GM21515 (cell line): Measurements from ENCODE around the gene ADGRF5.

ENCODE experiments used
- ATAC-seq: cut with Tn5 transposase; IDR thresholded peaks from one replicate; pipeline ENCODE4 v1.9.1; 2021; ENCODE audit not compliant: unreplicated experiment

ADGRF5 gene, protein sequence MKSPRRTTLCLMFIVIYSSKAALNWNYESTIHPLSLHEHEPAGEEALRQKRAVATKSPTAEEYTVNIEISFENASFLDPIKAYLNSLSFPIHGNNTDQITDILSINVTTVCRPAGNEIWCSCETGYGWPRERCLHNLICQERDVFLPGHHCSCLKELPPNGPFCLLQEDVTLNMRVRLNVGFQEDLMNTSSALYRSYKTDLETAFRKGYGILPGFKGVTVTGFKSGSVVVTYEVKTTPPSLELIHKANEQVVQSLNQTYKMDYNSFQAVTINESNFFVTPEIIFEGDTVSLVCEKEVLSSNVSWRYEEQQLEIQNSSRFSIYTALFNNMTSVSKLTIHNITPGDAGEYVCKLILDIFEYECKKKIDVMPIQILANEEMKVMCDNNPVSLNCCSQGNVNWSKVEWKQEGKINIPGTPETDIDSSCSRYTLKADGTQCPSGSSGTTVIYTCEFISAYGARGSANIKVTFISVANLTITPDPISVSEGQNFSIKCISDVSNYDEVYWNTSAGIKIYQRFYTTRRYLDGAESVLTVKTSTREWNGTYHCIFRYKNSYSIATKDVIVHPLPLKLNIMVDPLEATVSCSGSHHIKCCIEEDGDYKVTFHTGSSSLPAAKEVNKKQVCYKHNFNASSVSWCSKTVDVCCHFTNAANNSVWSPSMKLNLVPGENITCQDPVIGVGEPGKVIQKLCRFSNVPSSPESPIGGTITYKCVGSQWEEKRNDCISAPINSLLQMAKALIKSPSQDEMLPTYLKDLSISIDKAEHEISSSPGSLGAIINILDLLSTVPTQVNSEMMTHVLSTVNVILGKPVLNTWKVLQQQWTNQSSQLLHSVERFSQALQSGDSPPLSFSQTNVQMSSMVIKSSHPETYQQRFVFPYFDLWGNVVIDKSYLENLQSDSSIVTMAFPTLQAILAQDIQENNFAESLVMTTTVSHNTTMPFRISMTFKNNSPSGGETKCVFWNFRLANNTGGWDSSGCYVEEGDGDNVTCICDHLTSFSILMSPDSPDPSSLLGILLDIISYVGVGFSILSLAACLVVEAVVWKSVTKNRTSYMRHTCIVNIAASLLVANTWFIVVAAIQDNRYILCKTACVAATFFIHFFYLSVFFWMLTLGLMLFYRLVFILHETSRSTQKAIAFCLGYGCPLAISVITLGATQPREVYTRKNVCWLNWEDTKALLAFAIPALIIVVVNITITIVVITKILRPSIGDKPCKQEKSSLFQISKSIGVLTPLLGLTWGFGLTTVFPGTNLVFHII (N-terminal part only)

GRCh38 chr6:46921731-46922130 lies at the start of gene ADGRF5:
Gene ADGRF5 (minus strand): TSS chr6:46921938. CDS start chr6:46906762, 15,176 bp downstream.
- ATAC-seq: no peak

DNA sequence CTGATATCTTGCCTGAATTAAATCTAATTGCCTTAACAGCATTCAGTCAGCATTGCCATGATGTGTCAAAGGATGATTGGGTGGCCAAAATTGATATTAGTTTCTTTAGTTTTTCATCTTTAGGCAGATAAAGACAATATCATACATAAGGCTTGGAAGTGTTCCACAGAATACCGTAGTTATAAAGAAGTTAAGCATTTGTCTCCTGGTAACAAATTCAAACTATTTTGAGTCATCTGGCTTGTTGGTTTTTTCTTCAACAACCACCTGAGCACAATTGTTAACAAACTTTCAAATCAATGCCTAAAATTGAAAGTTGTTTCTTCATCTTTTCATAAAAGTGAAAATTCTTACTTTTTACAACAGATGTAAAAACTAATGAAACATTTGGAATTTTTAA lies 47.5 kb upstream of the ADGRF5 start:
- no peak for ATAC-seq

GRCh38 chr6:46967826-46968349 lies 46.1 kb upstream of the ADGRF5 start:
- no peak for ATAC-seq

- ATAC-seq: no peak
Observed at GRCh38 chr6:46964716-46965519, 43.2 kb upstream of the ADGRF5 start.

DNA sequence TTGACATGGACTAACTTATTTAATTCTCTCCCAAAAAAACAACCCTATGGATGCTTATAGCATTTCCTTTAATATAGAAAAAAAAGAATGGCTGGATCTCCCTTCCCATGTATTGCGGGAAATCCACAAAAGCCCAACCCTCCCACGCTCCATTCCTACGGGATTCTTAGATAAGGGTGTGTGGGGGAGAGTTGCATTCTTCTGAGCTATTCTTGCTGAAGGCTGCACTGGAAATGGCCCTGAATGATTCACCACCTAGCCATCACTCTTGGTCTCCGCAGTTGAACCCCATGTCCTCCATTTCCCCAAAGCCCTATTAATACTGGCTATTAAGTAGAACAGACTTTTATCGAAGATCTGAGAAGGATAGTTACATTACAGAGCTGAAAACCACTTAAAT lies 41.9 kb upstream of the ADGRF5 start:
- no peak for ATAC-seq

- no peak for ATAC-seq
Observed at GRCh38 chr6:46963039-46963438, 41.3 kb upstream of the ADGRF5 start.

- no peak for ATAC-seq
Observed at GRCh38 chr6:46961711-46962110, 40.0 kb upstream of the ADGRF5 start.

GRCh38 chr6:46961232-46961631 lies 39.5 kb upstream of the ADGRF5 start:
- ATAC-seq: no peak

GRCh38 chr6:46959419-46959818 lies 37.7 kb upstream of the ADGRF5 start:
- ATAC-seq: no peak

GRCh38 chr6:46956409-46956808 lies 34.7 kb upstream of the ADGRF5 start:
- no peak for ATAC-seq

GRCh38 chr6:46954837-46955451 lies 33.2 kb upstream of the ADGRF5 start:
- no peak for ATAC-seq

- ATAC-seq: no peak
Observed at GRCh38 chr6:46953921-46954320, 32.2 kb upstream of the ADGRF5 start.

DNA sequence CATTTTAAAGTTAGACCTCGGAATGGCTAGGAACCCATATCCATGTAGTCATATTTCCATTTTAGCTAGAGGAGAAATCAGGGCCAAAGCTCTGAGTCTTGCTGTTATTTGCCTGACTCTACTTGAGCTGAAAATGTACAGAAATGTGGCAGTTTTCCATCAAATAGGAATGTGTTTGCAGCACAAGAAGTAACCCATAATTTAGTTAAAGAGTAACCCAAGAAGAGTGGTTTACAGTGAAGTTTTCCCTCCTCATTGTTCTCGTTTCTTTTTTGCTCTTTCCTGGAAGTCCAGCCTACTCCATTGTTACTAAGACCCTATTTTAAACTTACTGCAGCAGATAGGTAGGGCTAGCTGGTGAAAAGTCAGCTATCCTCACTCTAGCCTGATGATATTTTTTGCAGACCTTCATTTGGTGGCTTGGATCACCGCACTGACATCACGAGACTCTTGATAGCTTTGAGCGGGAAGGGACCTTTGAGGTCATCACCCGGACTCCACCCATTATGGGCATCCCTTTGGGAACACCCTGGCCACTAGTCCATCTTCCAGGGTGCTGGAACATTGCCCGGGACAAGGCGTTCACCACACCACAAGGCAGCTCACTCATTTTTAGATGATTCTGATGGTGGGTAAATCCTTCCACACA lies 28.0 kb upstream of the ADGRF5 start:
- no peak for ATAC-seq

- no peak for ATAC-seq
Observed at GRCh38 chr6:46948699-46949098, 27.0 kb upstream of the ADGRF5 start.

GRCh38 chr6:46947497-46947896 lies 25.8 kb upstream of the ADGRF5 start:
- ATAC-seq: no peak

GRCh38 chr6:46940433-46941226 lies 18.9 kb upstream of the ADGRF5 start:
- no peak for ATAC-seq

DNA sequence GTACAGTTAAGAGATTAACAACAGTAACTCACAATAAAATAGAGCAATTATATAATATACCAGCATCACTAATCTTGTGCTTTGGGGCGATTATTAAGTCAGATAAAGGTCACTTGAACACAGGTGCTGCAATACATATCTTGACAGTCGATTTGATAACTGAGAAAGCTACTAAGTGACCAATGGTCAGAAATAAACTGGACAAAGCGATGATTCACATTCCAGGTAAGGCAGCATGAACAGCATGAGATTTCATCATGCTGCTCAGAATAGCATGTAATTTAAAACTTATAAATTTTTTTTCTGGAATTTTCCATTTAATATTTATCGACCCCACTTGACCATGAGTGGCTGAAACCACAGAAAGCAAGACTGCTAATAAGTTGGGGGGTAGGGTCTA lies 15.9 kb upstream of the ADGRF5 start:
- no peak for ATAC-seq

GRCh38 chr6:46935687-46936086 lies 13.9 kb upstream of the ADGRF5 start:
- no peak for ATAC-seq
